Tibial nerve (tissue), 4 donors: ENCODE data around the gene USP48.

Experiments
- EP300 ChIP-seq, 2 donors: sonication (generic); formaldehyde crosslinking; IDR thresholded peaks; one replicate each; pipeline ENCODE4 v1.6.1; 2017; ENCODE audit warnings: antibody characterized with exemption in 2 of 2, mild to moderate bottlenecking in 1 of 2
- POLR2A ChIP-seq, 2 donors: fragments of 450-650 bp; IDR thresholded peaks; one replicate each; pipeline ENCODE4 v1.6.1; 2017; ENCODE audit warnings: antibody characterized with exemption in 2 of 2, mild to moderate bottlenecking in 2 of 2, moderate library complexity in 2 of 2
- TF ChIP-seq, protein P1 (sequence below), 5 experiments: fragments of 200-600 bp in 3 of 5; fragments of 450-650 bp in 2 of 5; sonication (generic) in 3 of 5; IDR thresholded peaks; one replicate each; pipeline ENCODE4 v1.5.1; 2016 to 2019; ENCODE audit warnings: antibody characterized with exemption in 5 of 5, mild to moderate bottlenecking in 3 of 5, moderate library complexity in 2 of 5

DNA sequence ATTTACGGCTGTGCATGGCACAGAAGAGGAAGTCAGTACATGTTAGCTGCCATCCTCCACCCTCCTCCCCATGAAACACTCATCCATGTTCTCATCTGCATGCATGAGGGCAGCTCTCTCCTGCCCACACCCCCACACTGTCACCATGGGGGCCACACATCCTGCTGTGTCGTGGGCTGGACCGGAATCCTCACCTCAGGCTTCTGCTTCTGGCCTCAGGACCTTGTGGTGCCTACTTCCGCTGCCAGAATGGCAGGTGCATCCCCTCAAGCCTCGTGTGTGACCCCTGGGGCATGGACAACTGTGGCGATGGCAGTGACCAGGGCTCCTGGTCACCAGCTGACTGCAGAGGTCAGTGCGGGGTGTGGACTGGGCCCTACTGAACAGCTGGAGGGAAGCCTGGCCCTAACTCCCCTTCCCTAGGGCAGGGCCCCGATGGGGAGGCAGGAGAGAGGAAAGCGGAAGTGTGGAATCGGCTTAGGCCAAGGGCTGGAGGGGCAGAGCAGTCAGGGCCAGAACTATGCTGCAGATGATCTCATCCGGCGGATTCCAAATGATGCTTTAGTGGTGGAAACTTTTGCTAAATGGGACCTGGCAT lies 32.9 kb upstream of the USP48 start:
- TF ChIP-seq, protein P1, sequence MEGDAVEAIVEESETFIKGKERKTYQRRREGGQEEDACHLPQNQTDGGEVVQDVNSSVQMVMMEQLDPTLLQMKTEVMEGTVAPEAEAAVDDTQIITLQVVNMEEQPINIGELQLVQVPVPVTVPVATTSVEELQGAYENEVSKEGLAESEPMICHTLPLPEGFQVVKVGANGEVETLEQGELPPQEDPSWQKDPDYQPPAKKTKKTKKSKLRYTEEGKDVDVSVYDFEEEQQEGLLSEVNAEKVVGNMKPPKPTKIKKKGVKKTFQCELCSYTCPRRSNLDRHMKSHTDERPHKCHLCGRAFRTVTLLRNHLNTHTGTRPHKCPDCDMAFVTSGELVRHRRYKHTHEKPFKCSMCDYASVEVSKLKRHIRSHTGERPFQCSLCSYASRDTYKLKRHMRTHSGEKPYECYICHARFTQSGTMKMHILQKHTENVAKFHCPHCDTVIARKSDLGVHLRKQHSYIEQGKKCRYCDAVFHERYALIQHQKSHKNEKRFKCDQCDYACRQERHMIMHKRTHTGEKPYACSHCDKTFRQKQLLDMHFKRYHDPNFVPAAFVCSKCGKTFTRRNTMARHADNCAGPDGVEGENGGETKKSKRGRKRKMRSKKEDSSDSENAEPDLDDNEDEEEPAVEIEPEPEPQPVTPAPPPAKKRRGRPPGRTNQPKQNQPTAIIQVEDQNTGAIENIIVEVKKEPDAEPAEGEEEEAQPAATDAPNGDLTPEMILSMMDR (IDR thresholded peaks at IDR 0.05), result no peak
- no peak for TF ChIP-seq POLR2A (IDR thresholded peaks at IDR 0.05)
- no peak for TF ChIP-seq EP300 (IDR thresholded peaks at IDR 0.05)
